Measurements from ENCODE around the gene HRC.

- TF ChIP-seq POLR2AphosphoS5 (IDR thresholded peaks at IDR 0.05) (no peak), CTCF (IDR thresholded peaks at IDR 0.05) (no peak), POLR2A (IDR thresholded peaks at IDR 0.05) (no peak), EP300 (IDR thresholded peaks at IDR 0.05) (no peak)
Observed at GRCh38 chr19:49126575-49126974, 28.6 kb downstream of the HRC start.

Data from stomach (tissue), 4 donors.